HG03558 (cell line): ENCODE results near the gene MYRF.

ENCODE experiments used
- ATAC-seq: cut with Tn5 transposase; IDR thresholded peaks from one replicate; pipeline ENCODE4 v1.9.1; 2021; ENCODE audit warnings: moderate number of reproducible peaks; ENCODE audit not compliant: unreplicated experiment; ENCODE audit errors: extremely low read depth

MYRF gene

GRCh38 chr11:61752117-61752924 lies at the start of gene MYRF:
Gene MYRF, plus strand, starts transcription at chr11:61752636. Its CDS starts 109 bp downstream, at chr11:61752745.
- no peak for ATAC-seq

GRCh38 chr11:61702701-61703312 lies 49.6 kb upstream of the MYRF start:
- ATAC-seq = no peak

DNA sequence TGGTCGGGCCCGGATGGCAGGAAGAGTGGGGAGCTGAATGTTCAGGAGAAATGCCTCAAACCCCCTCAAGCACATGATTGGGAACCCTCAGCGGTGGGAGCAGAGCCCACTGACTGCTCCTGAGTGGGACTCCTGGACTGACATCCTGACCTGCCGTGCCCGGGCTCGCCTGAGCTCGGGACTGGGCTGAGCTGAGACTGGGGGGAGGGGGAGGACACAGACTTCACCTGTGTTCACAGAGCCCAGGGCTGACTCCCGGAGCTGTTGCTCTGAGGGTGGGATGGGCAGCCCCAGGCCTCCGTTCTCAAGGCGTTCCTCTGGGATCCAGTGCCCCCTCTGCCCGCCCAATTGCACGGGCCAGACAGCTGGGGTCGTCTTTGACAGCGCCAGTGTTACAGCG lies 47.6 kb upstream of the MYRF start:
- no peak for ATAC-seq

- ATAC-seq = no peak
These were observed 45.7 kb upstream of the MYRF start for GRCh38 chr11:61706452-61707400.

GRCh38 chr11:61707574-61707973 lies 44.9 kb upstream of the MYRF start:
- no peak for ATAC-seq

DNA sequence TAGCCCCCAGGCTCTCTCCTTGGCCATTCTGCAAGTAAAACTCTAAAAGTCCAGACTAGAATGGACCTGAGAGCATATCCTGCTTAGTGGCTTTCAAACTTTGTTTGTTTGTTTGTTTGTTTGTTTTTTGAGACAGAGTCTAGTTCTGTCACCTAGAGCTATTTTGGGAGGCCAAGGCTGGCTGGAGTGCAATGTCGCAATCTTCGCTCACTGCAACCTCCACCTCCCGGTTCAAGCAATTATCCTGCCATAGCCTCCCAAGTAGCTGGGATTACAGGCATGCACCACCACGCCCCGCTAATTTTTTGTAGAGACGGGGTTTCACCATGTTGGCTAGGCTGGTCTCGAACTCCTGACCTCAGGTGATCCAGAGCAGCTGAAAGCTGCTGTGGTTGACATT lies 43.3 kb upstream of the MYRF start:
- no peak for ATAC-seq

- no peak for ATAC-seq
These were observed 42.9 kb upstream of the MYRF start for GRCh38 chr11:61709572-61709971.

DNA sequence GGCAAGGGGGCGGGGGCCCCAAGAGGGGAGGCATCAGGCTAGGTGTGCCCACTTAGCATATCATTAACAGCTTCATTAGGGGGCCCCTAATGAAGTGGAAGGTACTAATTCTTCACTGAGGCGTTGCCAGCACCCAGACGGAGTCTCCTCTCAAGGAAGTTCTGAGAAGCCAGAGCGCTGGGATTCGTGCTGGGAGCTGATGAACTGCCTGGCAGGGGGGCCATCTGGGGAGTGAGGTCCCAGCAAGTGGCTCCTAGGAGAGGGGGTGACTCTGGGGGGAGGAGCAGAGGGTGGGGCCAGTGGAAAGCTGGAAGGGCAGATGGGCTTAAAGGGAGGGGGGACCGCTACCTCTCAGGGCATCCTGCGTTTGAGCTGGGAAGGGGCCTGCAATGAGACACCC lies 42.4 kb upstream of the MYRF start:
- ATAC-seq = no peak

- no peak for ATAC-seq
These were observed 41.4 kb upstream of the MYRF start for GRCh38 chr11:61711037-61711436.

GRCh38 chr11:61711498-61711897 lies 40.9 kb upstream of the MYRF start:
- no peak for ATAC-seq

GRCh38 chr11:61712314-61712713 lies 40.1 kb upstream of the MYRF start:
- no peak for ATAC-seq

DNA sequence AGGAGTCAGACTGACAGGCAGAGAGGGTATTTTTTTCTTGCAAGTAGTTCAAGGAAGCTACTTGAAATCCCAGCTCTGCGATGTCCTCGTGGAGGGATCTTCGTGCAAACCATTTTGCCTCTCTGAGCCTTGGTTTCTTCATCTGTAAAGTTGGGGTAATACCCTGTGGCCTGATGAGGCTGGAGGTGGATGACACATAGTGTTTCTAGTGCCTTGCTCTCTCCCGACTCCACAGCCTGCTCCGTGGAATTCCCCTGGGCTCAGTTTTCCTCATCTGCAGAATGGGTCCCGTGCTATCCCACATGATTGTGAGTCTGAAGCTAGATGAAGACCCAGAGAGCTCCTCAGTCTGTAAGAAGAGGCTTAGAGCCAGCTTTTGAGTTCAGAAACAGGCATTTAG lies 39.6 kb upstream of the MYRF start:
- no peak for ATAC-seq

GRCh38 chr11:61713464-61713863 lies 39.0 kb upstream of the MYRF start:
- ATAC-seq = no peak

DNA sequence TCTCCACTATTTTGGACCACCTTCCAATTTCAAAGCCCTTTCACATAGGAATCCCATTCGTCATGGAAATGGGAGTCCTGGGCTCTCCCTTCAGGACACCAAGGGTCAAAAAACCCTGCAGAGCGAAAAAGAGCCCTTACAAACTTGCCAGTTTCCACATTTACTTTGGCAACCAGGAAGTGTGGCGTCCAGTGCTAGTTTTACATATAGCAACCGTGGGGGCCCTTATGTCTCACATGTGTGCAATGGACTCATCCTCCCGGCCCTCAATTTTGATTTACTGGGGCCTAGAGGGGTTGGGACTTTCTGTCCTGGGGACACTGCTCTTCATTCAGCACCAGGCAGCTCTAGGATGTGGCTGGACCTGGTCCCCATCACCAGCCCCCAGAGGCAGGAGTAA lies 38.5 kb upstream of the MYRF start:
- no peak for ATAC-seq

DNA sequence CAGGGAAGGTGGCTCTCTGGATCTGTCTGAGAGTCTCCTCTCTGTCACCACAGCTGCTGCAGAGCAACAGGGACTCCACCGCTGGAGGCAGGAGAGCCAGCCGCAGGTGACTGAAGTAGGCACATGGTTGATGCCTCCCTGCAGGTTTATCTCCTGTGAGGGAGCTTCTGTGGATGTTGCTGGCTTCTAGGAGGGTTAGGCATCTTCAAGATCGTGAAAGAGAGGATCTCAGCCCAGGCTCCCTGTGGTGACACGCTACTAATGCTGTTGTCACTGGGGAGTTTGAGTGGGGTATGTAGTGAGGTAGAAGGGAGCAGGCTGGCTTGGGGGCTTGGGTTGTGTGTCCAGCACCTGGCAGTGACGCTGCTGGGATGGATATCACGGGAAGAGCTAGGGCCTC lies 38.1 kb upstream of the MYRF start:
- ATAC-seq = no peak

GRCh38 chr11:61714916-61715315 lies 37.5 kb upstream of the MYRF start:
- no peak for ATAC-seq

- ATAC-seq = no peak
These were observed 36.6 kb upstream of the MYRF start for GRCh38 chr11:61715867-61716266.

- no peak for ATAC-seq
These were observed 35.8 kb upstream of the MYRF start for GRCh38 chr11:61716478-61717285.

DNA sequence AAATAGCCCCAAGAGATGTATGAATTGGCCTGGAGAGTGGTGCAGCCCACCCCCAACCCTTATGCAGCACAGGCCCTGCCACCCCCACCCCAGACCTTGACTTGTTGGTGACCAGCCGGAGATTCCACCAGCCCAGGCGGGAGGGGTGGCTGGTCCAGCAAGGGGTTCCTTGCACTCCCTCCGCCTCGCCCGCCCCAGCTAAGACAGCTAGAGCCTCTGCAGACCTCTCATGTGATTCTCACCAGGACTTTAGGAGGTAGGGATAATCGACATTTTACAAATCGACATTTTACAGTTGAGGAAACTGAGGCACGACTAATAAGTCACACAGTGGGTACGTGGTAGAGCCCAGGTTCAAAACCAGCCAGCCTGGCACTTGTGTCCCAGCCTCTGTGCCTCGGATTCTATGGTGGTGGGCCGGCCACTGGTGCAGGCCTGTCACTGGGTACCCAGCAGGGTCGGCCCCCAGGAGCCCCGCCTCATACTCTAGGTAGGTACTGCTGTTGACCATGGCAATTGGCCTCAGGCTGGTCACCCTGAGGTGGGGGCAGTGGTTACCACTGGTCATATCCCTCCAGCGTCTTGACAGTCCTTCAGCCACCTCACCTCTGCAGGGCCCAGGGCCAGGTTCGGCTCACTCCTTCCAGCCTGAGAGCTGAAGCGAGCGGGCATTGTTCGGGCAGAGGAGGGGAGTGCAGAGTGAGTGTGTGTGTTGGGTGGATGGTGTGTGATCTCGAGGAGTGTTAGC lies 35.0 kb upstream of the MYRF start:
- no peak for ATAC-seq
